GM21381 (cell line): ENCODE measurements around the gene ASB13.
A peak's percentile ranks its signal among the peaks of the same experiment; 100 is the strongest.

Experiments
- ATAC-seq: cut with Tn5 transposase; IDR thresholded peaks from one replicate; pipeline ENCODE4 v1.9.1; 2021; ENCODE audit warnings: mild to moderate bottlenecking, moderate library complexity; ENCODE audit not compliant: unreplicated experiment

The ASB13 gene

DNA sequence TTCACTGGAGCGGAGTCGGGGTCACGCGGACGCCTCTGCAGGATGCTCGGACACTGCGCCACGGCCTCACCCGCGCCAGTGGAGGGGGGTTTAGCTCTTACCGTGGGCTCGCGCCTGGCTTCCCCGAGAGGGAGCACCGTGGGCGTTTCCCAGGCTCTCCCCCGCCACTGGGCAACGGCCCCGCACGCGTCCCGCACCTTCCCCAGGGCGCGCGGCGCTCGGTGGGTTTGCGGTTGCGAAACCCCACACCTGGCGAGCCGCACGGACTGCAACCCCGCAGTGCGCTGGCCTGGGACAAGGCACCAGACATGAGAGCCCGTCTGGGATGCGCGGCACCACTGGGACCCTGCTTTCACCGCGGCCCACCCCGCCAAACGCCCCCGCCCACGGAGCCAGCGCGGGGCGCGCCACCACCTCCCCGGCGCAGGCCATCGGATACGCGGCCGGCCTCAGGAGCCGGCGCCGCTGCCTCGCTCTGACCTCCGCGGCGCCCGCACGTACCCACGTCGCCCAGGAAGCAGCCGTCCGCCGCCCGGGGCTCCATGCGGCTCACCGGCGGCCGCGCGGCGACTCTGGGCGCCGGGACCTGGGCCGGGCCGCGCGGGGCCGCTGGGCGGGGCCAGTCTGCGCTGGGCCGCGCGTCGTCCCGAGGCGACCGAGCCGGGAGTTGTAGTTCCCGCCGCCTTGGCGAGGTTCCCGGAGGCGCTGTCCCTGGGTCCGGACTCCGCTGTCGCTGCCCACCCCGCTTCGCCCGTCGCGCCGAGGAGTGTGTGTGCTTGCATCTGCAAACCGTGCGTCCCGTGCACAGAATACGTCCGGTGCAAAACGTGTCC lies at the start of gene ASB13:
Gene ASB13, minus strand, starts transcription at position 588 of the 833 bp plus-strand sequence. Its CDS starts 44 bp downstream, at position 544.
- peak; percentile 79 for ATAC-seq

DNA sequence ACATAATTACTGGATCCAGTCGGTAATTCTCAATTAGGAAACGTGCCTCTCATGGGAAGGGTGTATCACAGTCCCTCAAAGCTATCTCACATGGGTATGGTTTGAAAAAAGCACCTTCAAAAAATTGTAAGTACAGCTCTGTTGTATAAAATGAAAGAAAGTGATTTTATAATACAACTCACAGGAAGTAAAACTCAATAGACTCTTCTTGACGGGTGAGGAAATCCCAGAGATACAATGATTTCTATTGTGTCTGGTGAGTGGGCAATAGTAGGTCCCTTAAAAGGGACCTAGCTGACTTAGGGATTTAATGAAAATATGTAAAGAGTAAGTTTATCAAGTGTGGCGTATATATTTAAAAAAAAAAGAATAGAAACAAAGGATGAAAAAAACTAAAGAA lies 45.2 kb upstream of the ASB13 start:
- ATAC-seq = no peak

- no peak for ATAC-seq
These were observed 44.5 kb upstream of the ASB13 start for GRCh38 chr10:5710859-5711258.

DNA sequence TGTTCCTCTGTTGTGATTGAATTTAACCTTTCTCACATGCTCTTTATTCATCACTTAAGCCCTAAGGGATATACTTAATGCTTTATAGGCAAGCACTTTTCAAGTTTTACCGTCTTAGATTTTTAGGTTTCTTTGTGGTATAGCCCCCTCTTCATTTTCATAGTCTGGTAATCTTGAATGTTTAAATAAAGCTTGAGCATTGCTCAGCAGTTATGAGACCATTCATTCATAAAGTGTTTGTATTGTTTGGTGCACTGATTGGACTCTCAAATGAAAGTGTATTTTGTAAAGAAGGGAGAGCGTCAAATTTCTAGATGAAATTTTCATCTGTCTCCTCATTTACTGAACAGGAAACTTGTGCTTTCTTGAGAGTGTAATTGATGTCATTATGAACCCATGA lies 43.5 kb upstream of the ASB13 start:
- ATAC-seq = no peak

DNA sequence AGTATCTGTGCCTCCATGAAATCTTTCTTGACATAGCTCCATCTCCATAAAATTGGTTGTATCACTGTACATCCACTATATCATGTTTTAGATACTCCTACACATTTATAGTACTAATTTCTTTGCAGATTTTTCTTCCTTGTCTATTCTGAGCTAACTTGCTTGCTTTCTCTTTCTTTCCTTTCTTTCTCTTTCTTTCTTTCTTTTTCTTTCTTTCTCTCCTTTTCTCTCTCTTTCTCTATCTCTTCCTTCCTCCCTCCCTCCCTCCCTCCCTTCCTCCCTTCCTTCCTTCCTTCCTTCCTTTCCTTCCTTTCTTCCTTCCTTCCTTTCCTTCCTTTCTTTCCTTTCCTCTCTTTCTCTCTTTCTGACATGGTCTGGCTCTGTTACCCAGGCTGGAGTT lies 42.0 kb upstream of the ASB13 start:
- ATAC-seq = no peak

DNA sequence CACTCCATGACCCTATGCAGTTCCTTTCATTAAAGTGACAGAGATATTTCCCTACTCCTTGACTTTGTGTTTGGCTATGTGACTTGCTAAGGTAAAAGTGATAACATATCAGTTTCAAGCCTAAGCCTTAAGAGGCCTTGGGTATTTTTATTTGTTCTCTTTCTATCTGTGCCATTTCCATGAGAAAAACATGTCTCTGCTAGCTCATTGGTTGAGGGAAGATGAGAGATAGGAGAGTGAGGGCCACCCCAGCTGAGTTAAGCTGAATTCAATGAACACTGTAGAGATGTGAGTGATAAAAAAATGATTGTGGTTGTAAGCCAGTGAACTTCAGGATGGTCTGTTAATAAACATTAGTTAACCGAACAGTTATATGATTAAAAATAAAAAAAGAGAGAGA lies 31.7 kb upstream of the ASB13 start:
- ATAC-seq = no peak

DNA sequence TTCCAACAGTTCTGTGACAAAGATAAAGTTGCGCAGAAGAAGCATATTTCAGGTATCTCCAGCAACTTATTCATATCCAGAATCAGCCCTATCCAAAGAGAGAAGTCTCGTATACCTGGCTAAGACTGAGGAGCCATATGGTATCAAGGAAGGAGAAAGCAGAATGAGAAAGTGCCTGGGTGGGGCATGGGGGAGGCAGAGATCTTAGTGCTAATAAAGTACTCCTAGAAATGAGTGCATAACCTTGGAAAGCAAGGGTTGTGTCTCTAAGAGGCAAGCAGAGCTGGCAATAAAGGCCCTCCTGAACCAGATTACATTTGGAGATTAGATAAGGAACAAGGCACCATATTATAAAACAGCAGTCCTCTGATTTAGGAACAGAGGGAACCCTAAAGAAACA lies 30.9 kb upstream of the ASB13 start:
- no peak for ATAC-seq

DNA sequence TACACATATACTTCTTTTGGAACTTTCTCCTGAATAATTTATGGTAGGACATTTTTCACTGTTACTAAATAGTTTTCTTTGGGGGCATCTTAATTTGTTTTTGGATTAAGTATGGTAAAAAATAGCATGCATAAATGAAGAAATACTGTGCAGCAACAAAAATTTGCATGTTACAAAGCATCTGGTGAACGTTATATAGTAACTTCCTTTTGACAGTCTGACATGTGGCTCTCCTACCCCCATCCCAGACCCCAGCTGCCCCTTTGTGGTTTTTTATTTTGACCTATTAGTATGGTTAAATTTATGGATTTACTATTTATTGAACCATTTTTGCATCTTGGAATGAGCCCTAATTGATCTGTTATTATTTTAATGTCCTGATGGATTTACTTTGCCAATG lies 28.2 kb upstream of the ASB13 start:
- ATAC-seq = no peak

DNA sequence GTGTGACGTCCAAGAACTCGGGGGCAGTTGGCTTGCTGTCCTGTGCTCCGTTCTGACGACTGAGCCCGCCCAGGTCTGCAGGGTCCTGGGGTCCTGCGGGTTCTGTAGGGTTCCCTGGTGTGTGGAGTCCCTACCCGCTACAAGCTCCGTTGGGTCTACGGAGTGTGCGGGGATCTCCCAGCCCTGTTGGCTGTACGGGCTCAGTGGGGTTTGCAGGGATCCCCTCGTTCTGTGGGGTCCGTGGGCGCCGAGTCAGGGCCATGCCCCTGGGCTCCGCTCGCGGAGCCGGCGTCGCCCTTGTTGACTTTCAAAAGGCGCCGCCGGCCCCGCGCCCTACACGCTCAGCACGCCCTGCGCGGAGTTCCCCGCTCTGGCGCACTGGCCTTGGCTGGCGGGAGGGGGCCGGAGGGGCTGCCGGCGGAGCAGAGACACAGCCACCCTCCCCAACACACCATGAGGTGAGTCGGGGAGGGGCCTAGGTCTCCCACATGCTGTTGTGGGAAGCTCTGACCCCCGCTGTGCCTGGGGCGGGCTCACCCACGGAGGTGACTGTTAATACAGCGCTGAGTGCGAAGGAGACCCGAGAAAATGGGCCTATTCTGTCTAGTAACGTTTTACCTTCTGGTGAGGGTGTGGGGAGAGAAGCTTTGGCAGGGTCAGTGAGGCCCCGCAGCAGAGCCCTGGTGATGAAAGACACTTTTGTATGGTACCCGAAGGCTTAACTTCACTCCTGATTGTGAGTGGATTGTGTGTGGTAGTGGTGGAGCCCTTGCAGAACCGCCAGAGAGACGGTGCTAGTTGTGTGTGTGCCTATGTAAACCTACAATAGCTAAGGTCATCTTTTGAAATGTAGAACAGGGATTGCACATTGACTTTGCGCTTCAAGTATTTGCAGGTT lies 26.3 kb upstream of the ASB13 start:
- ATAC-seq = peak; percentile 76

GRCh38 chr10:5691786-5692185 lies 25.4 kb upstream of the ASB13 start:
- ATAC-seq = no peak

- no peak for ATAC-seq
These were observed 22.2 kb upstream of the ASB13 start for GRCh38 chr10:5688587-5688986.

- ATAC-seq = no peak
These were observed 19.4 kb upstream of the ASB13 start for GRCh38 chr10:5685764-5686240.

- peak; percentile 37 for ATAC-seq
These were observed 18.8 kb upstream of the ASB13 start for GRCh38 chr10:5684971-5685763.

DNA sequence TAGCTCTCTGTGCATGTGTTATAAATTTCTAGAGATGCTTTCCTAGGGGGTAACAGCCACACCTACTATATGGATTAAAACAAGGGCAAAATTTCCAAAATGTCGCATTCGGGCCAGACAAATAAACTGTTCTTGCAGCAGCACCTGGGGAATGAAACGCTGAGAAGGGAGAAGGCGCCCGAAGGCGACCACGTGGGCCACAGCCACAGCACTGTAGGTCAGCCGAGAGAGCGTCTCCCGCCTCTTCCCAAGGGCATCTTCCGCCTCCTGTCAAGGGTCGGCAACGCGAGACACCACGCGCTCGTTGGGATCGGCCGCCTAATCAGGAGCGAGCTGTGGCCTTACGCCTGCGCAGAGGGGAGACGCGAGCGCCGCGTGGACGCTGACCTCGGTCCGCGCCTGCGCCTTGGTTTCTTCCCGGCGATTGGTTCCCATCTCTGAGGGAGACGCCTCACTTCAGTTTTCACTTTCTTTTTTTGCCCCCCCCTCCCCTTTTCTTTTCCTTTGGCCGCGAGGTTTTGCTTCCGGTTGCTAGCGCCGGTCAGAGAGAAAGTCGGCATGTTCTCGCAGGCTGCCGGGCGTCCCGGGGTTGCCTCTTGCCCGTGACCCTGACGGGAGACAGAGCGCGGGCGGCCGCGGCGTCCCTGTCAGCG lies 18.0 kb upstream of the ASB13 start, which contains the start of gene TASOR2:
Gene TASOR2, plus strand, starts transcription at position 521 of the 653 bp plus-strand sequence. CDS start 35,805 bp downstream, outside the sequence.
- ATAC-seq = peak; percentile 79

DNA sequence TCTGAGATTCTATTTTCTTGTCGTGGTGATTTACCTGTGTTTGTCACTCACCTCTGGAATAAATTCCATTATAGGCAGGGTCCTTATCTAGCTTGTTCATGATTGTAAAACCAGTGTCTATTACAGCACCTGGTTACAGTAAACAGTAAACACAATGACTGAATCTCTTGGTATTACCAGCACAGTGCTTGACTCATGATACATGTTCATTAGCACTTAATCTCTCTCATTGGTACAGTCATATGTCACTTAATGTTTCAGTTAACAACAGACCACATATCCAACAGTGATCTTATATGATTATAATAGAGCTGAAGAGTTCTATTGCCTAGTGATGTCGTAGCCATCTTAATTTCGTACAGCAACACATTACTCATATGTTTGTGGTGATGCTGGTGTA lies 16.7 kb upstream of the ASB13 start:
- no peak for ATAC-seq

- no peak for ATAC-seq
These were observed 15.5 kb upstream of the ASB13 start for GRCh38 chr10:5681930-5682329.

GRCh38 chr10:5679606-5680005 lies 13.2 kb upstream of the ASB13 start:
- ATAC-seq = no peak

DNA sequence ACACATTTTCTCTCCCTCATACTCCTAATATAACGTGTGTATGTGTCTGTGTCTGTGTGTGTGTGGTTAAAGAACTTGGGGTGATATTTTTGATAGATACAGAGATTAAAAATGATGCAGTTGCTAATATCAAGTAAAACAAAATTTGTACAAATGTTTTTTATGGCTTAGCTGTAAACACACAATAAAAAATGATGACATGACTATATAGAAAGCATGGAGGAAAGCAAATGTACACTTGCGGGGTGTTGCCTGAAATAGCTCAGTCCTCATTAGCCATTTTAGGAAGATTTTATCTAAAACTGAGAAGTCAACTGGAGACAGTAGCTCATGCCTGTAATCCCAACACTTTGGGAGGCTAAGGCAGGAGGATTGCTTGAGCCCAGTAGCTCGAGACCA lies 12.6 kb upstream of the ASB13 start:
- no peak for ATAC-seq

DNA sequence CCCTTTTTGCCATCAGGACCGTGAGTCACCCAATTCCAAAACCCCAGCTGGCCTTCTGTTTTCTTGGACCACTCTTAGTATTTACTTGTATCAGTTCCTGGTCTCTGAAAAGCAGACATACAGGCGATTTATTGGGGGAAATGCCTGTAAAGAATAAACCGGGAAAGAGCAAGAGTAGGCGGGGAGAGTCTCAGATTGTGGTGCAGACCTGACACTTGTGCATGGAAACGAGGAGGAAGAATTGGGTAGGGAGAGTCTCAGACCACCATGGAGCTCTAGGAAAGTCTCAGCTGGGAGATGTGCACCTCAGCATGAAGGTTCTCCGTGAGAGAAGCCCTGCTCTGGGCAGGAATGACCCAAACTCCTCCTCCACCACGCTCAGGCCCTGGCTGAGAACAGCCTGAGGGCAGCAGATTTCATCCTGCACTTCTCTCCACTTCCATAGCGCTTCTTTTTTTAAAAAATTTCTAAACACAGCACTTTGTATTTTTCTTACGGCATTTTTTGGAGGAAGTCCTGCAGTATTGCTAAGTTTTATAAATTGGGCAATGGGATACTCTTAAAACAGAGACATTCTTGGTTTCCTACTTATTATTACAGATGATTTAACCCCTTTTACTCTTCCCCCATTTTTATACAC lies 12.1 kb upstream of the ASB13 start:
- no peak for ATAC-seq
